Chondrocyte (in vitro differentiated cells): ENCODE data around the gene GTPBP6. TPM values are rescaled to one million over a fixed set of nuclear protein-coding genes. Genes with fewer than 3 reads are reported as not detected.
A peak's percentile ranks its signal among the peaks of the same experiment; 100 is the strongest.

Experiments
- DNase-seq: peaks from one replicate; pipeline ENCODE4 v3.0.0; 2021; ENCODE audit warnings: mixed read lengths, low spot score
- H3K27ac Mint-ChIP-seq: one replicate; pipeline ENCODE4 v1.8.0; 2021; ENCODE audit warnings: mild to moderate bottlenecking, moderate library complexity, mixed read lengths; ENCODE audit not compliant: unreplicated experiment
- H3K27me3 Mint-ChIP-seq: 2 replicates; pipeline ENCODE4 v1.8.0; 2021; ENCODE audit warnings: low read depth, mixed read lengths
- H3K36me3 Mint-ChIP-seq: 2 replicates; pipeline ENCODE4 v1.8.0; 2021; ENCODE audit warnings: low read depth, mixed read lengths
- H3K4me1 Mint-ChIP-seq: 2 replicates; pipeline ENCODE4 v1.8.0; 2021; ENCODE audit warnings: low read depth, mild to moderate bottlenecking, mixed read lengths
- H3K4me3 Mint-ChIP-seq: one replicate; pipeline ENCODE4 v1.8.0; 2021; ENCODE audit warnings: mild to moderate bottlenecking, moderate library complexity, mixed read lengths; ENCODE audit not compliant: unreplicated experiment
- H3K9me3 Mint-ChIP-seq: 2 replicates; pipeline ENCODE4 v1.8.0; 2021; ENCODE audit warnings: low read depth, mixed read lengths
- CTCF ChIP-seq: fragments of 200-600 bp; sonication (generic); IDR thresholded peaks from 2 replicates; pipeline ENCODE4 v1.5.0; 2021; ENCODE audit warnings: antibody characterized with exemption, mild to moderate bottlenecking, moderate library complexity
- total RNA-seq: library from RNA; stranded (reverse); gene quantifications from 3 replicates; pipeline ENCODE4 v1.2.1, GENCODE V29; 2021

Gene GTPBP6
- total RNA-seq, 1 donor from 2014 or later: 37.6 TPM

GRCh38 chrX:350534-351323, 32.1 kb upstream of the GTPBP6 start:
- Mint-ChIP-seq H3K27ac (no peak overlapping the region), H3K27me3 (no peaks in the 10 kb centered on the region), H3K9me3 (no peaks in the 10 kb centered on the region), H3K4me1 (peaks cover 12% of the 10 kb centered on the region), H3K4me3 (no peak overlapping the region), H3K36me3 (peaks cover 5% of the 10 kb centered on the region)
- TF ChIP-seq CTCF: no peak
- DNase-seq: peak; percentile 87

- H3K27ac Mint-ChIP-seq: no peak overlapping the region
- no peak overlapping the region for H3K4me3 Mint-ChIP-seq
- DNase-seq: peak; percentile 77
- peaks cover 5% of the 10 kb centered on the region for H3K36me3 Mint-ChIP-seq
- no peaks in the 10 kb centered on the region for H3K27me3 Mint-ChIP-seq
- H3K9me3 Mint-ChIP-seq: no peaks in the 10 kb centered on the region
- no peak for TF ChIP-seq CTCF
- H3K4me1 Mint-ChIP-seq: peaks cover 12% of the 10 kb centered on the region
Observed at GRCh38 chrX:350148-350533, 31.5 kb upstream of the GTPBP6 start.

GRCh38 chrX:349702-350101, 31.1 kb upstream of the GTPBP6 start:
- no peak for TF ChIP-seq CTCF
- peaks cover 12% of the 10 kb centered on the region for H3K4me1 Mint-ChIP-seq
- H3K4me3 Mint-ChIP-seq: no peak overlapping the region
- peaks cover 5% of the 10 kb centered on the region for H3K36me3 Mint-ChIP-seq
- DNase-seq: peak; percentile 40
- no peaks in the 10 kb centered on the region for H3K9me3 Mint-ChIP-seq
- H3K27ac Mint-ChIP-seq: no peak overlapping the region
- no peaks in the 10 kb centered on the region for H3K27me3 Mint-ChIP-seq

GRCh38 chrX:349196-349595, 30.6 kb upstream of the GTPBP6 start:
- H3K4me3 Mint-ChIP-seq: no peak overlapping the region
- DNase-seq: peak; percentile 66
- TF ChIP-seq CTCF: no peak
- H3K4me1 Mint-ChIP-seq: peaks cover 12% of the 10 kb centered on the region
- no peaks in the 10 kb centered on the region for H3K27me3 Mint-ChIP-seq
- H3K36me3 Mint-ChIP-seq: peaks cover 5% of the 10 kb centered on the region
- H3K9me3 Mint-ChIP-seq: no peaks in the 10 kb centered on the region
- H3K27ac Mint-ChIP-seq: no peak overlapping the region

- Mint-ChIP-seq H3K9me3 (no peaks in the 10 kb centered on the region), H3K4me1 (peaks cover 12% of the 10 kb centered on the region), H3K36me3 (peaks cover 5% of the 10 kb centered on the region), H3K27me3 (no peaks in the 10 kb centered on the region), H3K4me3 (no peak overlapping the region), H3K27ac (peak overlapping the region; percentile 58)
- peak; percentile 24 for DNase-seq
- no peak for TF ChIP-seq CTCF
Observed at GRCh38 chrX:348461-349117, 30.0 kb upstream of the GTPBP6 start.
